LHCN-M2 (cell line): ENCODE data around the gene HMGXB3. TPM values are rescaled to one million over a fixed set of nuclear protein-coding genes. Genes with fewer than 3 reads are reported as not detected.
"Not testable (repeated sequence)": the region's sequence is repeated elsewhere in the genome, so short reads cannot be mapped to it uniquely, and the experiment has no call there.

Experiments used
- DNase-seq: peaks from one replicate; pipeline ENCODE4 v3.0.0-alpha.2; 2012; ENCODE audit warnings: low read depth
- total RNA-seq: library from RNA; depleted of rRNA; stranded (reverse); fragments of >200 nt; gene quantifications from 2 replicates; pipeline ENCODE4 v1.2.3, GENCODE V29; 2014

Gene HMGXB3
- total RNA-seq, 1 experiment from 2014 or later = 57.9 TPM

DNA sequence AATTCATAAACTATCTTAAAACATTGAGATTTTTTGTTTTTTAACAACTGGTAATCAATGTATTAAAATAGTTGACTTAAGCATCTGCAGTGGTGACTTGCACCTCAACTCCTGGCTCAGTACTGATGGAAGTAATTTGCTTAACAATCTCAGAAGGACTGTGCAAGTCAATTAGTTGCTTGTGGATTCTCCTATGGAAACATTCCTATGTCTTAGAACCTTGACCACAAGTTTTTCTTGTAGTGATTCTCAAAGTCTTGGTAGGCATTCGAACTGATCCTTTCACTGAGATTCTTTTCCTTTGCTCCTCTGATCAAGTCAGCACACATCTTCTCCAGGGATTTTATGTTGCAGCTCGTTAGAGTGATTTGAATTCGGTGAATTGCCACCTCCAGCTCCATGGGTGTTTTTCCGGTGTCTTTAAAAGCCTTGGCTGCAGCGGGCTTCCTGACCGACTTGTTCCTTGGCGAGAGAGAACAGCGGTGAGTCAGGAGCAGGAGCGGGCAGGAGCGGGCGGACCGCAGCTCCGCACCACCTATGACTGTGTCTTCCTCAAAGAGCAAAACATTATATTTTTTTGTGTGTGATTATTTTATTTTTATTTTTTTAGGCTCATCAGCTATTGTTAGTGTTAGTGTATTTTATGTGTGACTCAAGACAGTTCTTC is 21.1 kb downstream of the HMGXB3 start:
- peak; percentile 84 for DNase-seq

DNA sequence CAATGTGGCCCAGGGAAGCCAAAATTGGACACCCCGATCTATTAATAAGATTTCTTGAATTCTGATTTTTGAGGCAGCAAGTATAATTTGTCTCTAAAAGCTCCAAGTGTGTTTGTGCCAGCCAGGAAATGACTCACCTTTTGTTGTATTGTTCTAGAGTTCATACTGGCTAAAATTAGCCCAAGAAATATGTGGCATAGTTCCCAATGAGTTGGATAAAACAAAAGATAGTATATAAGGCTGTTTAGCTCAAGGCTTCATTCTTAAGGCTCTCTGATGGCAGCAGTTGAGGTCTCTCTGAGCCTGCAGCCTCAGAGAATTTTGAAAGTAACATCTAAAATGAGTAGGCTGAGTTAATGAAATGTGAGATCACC is 21.6 kb downstream of the HMGXB3 start:
- peak; percentile 97 for DNase-seq

- DNase-seq = no peak
Measured at GRCh38 chr5:150022681-150023080, 22.1 kb downstream of the HMGXB3 start.

DNA sequence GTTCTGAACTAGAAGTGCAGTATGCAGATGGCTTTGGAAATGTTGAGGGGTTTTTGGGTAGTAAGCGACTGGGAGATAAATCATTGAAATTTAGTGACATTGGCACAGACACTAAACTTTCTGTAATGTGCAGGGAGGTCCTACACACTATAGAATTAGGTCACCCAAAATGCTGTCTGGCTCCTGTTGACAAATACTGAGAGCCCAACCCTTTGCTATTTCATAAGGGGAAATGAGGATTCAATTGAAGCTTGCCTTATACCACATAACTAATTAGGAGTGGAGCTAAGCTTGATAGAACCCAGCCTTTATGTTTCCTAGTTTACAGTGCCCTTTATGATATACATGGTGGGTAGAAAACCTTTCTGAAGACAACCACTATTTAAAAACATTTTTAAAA is 22.6 kb downstream of the HMGXB3 start:
- DNase-seq = no peak

GRCh38 chr5:150024346-150024984 is 23.9 kb downstream of the HMGXB3 start:
- peak; percentile 23 for DNase-seq

DNA sequence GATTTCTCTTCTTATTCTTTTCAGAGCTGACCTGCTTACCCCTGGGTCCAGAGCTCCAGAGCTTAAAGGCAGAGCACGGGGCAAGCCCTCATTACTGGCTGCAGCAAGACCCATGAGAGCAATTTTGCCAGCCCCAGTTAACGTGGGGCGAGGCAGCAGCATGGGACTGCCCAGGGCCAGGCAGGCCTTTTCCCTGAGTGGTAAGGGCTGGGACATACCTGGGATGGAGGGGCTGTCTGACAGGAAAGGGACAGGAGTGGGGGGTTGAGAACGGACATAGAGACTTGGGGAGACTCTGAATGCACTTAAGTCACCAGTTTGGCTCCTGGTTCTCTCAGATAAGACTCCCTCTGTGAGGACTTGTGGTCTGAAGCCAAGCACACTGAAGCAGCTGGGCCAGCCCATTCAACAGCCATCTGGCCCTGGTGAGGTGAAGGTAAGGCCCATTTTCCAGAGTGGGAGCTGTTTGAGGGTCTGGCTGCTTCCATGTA is 26.2 kb downstream of the HMGXB3 start:
- DNase-seq = no peak

DNA sequence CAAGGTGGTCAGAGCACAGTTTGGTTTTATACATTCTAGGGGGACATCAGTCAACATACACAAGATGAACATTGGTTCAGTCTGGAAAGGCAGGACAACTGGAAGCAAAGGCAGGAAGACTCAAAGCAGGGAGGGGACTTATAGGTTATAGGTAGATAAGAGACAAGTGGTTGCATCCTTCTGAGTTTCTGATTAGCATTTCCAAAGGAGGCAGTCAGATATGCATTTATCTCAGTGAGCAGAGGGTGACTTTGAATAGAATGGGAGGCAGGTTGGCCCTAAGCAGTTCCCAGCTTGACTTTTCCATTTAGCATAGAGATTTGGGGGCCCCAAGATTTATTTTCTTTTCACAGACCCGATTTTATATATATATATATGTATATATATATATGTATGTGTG is 27.5 kb downstream of the HMGXB3 start:
- DNase-seq = not testable (repeated sequence)

GRCh38 chr5:150033334-150033733 is 32.8 kb downstream of the HMGXB3 start:
- no peak for DNase-seq

GRCh38 chr5:150034662-150035061 is 34.1 kb downstream of the HMGXB3 start:
- DNase-seq = peak; percentile 91

- DNase-seq = no peak
Measured at GRCh38 chr5:150035139-150035895, 34.8 kb downstream of the HMGXB3 start.

GRCh38 chr5:150036513-150036912 is 36.0 kb downstream of the HMGXB3 start:
- DNase-seq = peak; percentile 100

DNA sequence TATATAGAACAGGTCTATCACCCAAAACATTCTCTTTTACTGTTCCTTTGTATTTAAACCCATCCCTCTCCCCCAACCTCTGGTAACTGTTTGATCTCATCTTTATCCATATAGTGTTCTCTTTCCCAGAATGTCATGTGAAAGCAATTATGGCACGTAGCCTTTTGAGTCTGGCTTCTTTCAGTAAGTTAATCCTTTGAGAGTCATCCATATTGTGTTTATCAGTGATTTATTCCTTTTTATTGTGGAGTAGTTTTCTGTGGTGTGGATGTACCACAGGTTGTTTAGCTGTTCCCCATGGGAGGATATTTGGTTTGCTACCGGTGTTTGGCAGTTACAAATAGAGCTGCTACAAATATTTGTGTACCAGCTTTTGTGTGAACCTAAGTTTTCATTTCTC is 38.0 kb downstream of the HMGXB3 start:
- no peak for DNase-seq

DNA sequence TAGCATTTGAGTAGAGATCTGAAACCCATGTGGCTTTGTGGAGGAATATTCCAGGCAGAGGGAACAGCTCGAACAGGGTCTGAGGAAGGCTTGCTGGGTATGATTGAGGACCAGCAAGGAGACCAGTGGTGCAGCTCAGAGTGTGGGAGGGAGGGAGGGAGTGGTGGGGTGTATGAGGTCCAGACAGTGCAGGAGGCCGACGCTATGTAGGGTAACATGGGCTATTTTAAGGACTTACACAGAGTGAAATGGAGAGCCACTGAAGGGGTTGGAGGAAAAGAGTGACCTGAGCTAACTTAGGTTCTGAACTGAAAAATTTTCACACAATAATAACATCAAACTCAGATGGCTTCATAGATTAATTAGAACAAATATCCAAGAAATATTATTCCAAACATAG is 41.9 kb downstream of the HMGXB3 start:
- DNase-seq = no peak

DNA sequence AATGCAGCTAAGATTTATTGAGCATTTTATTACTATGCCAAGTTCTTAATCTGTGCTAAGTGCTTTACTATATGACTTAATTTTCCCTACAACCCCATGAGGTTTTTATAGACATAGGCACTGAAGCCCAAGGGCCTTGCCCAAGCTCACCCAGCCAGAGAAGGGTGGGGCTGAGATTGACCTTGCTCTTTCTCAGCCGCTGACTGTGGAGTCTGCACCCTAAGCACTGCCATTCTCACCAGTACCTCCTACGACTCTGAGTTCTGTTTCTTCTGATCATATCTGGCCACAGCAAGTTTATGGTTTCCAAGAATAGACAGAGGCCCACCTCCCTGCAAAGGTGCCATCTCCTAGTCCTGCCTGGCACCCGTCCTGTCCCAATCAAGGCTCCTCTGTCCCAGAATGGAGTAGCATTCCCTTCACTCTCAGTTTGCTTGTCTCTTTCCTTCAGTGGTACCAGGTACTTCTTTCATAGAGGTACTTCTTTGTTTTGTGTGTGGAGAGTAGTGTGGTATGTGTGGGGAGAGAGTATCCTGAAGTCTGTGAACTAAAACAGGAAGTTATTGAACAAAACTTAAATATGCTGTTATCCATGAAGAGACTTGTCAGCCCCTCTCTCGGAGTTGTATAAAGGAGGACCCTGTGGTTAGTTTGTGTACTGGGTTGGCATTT is 43.3 kb downstream of the HMGXB3 start:
- DNase-seq = no peak

GRCh38 chr5:150044329-150044681 is 43.8 kb downstream of the HMGXB3 start:
- DNase-seq = peak; percentile 67

DNA sequence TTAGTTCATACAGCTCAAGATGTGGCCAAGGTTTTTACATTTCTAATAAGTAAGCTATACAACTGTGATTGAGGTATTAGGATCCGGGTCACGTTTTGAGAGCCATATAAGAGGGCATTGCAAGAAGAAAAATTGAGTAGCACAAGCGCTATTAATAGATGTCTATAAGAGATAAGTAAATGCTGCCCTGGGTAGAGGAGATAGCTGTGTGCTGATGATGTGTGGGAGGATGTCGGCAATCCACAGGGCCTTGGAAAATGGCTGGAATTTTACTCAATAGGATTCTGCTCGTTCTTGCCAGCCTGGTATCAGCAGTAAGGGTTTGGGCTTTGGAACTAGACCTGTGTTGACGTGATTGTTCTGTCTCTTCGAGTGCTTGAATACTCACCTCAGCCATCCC is 44.2 kb downstream of the HMGXB3 start:
- no peak for DNase-seq

- DNase-seq = no peak
Measured at GRCh38 chr5:150045549-150045948, 45.0 kb downstream of the HMGXB3 start.

- no peak for DNase-seq
Measured at GRCh38 chr5:150046031-150046430, 45.5 kb downstream of the HMGXB3 start.

GRCh38 chr5:150050172-150050811 is 49.8 kb downstream of the HMGXB3 start:
- DNase-seq = peak; percentile 86

DNA sequence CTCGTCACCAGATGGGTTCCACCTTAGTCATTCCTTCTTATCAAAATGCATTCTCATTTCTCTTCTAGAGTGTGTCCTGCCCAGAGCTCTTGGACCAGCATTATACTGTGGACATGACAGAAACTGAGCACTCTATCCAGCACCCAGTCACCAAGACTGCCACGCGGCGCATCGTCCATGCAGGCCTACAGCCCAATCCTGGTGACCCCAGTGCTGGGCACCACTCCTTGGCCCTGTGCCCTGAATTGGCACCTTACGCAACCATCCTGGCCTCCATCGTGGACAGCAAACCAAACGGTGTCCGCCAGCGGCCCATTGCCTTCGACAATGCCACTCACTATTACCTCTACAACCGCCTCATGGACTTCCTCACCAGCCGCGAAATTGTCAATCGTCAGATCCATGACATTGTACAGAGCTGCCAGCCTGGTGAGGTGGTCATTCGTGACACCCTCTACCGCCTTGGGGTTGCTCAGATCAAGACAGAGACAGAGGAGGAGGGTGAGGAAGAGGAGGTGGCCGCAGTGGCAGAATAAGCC is 51.2 kb downstream of the HMGXB3 start:
- DNase-seq = no peak

- no peak for DNase-seq
Measured at GRCh38 chr5:150052226-150052955, 51.9 kb downstream of the HMGXB3 start.
